ENCODE results near the gene ALAD. TPM values are rescaled to one million over a fixed set of nuclear protein-coding genes. Genes with fewer than 3 reads are reported as not detected.

ALAD gene
- polyA plus RNA-seq, 1 donor (not counting 4 experiments of a cell fraction or from before 2014, with no cell fraction given), result 9.3 TPM

GRCh38 chr9:113391917-113392316 is 9.2 kb downstream of the ALAD start:
- Histone ChIP-seq H3K4me1 (ENCODE audit: control insufficient read depth, extremely low read depth, insufficient read depth, low read length) (no peaks in the 10 kb centered on the region), H3K4me2 (ENCODE audit: control insufficient read depth, extremely low read depth, insufficient read depth, low read depth, low read length) (no peak overlapping the region), H3K9me3 (ENCODE audit: control insufficient read depth, low read depth, low read length) (no peaks in the 10 kb centered on the region), H3K4me3 (ENCODE audit: control insufficient read depth in 2 of 3, extremely low read depth in 1 of 3, insufficient read depth in 2 of 3, low read depth in 1 of 3, low read length in 3 of 3) (no peak overlapping the region), H3K9me1 (ENCODE audit: control insufficient read depth, extremely low read depth, insufficient read depth, low read length) (no peaks in the 10 kb centered on the region), H3K9ac (ENCODE audit: control insufficient read depth, extremely low read depth, insufficient read depth, low read length) (no peak overlapping the region), H2AFZ (ENCODE audit: control insufficient read depth, low read length) (no peak overlapping the region), H4K20me1 (ENCODE audit: control insufficient read depth, extremely low read depth, insufficient read depth, low read length) (no peaks in the 10 kb centered on the region), H3K27me3 (ENCODE audit: control insufficient read depth, extremely low read depth, insufficient read depth, low read length) (no peaks in the 10 kb centered on the region), H3K27ac (ENCODE audit: control insufficient read depth, insufficient read depth, low read length) (no peak overlapping the region), H3K79me2 (ENCODE audit: control insufficient read depth, insufficient read depth, low read length) (no peaks in the 10 kb centered on the region), H3K36me3 (ENCODE audit: control insufficient read depth in 2 of 2, extremely low read depth in 1 of 2, insufficient read depth in 2 of 2, low read length in 2 of 2) (peaks cover 3 to 21% of the 10 kb centered on the region in 2 experiments)
- FAIRE-seq (no peak), DNase-seq (ENCODE audit: low read depth, low spot score) (no peak)
- dilution Hi-C loops (cut with MboI; ENCODE audit: extremely low pct_ligation_motif_present, low sequenced_read_pairs), result no loop called here
- no peak for TF ChIP-seq CTCF (optimal IDR thresholded peaks at IDR 0.05 in 1 of 3, IDR thresholded peaks at IDR 0.05 in 1 of 3, conservative IDR thresholded peaks at IDR 0.05 in 1 of 3; ENCODE audit: extremely low read depth in 1 of 3, insufficient read depth in 2 of 3, low read length in 3 of 3)
- TF ChIP-seq EZH2 (IDR thresholded peaks at IDR 0.05; ENCODE audit: low read length), result no peak

- H2AFZ ChIP-seq (ENCODE audit: control insufficient read depth, low read length), result no peak overlapping the region
- no peak overlapping the region for H3K9ac ChIP-seq (ENCODE audit: control insufficient read depth, extremely low read depth, insufficient read depth, low read length)
- no peaks in the 10 kb centered on the region for H3K9me3 ChIP-seq (ENCODE audit: control insufficient read depth, low read depth, low read length)
- dilution Hi-C loops (cut with MboI; ENCODE audit: extremely low pct_ligation_motif_present, low sequenced_read_pairs), result no loop called here
- no peaks in the 10 kb centered on the region for H3K4me1 ChIP-seq (ENCODE audit: control insufficient read depth, extremely low read depth, insufficient read depth, low read length)
- no peaks in the 10 kb centered on the region for H4K20me1 ChIP-seq (ENCODE audit: control insufficient read depth, extremely low read depth, insufficient read depth, low read length)
- H3K9me1 ChIP-seq (ENCODE audit: control insufficient read depth, extremely low read depth, insufficient read depth, low read length), result no peaks in the 10 kb centered on the region
- H3K27me3 ChIP-seq (ENCODE audit: control insufficient read depth, extremely low read depth, insufficient read depth, low read length), result no peaks in the 10 kb centered on the region
- FAIRE-seq (no peak), DNase-seq (ENCODE audit: low read depth, low spot score) (no peak)
- H3K27ac ChIP-seq (ENCODE audit: control insufficient read depth, insufficient read depth, low read length), result no peak overlapping the region
- H3K4me2 ChIP-seq (ENCODE audit: control insufficient read depth, extremely low read depth, insufficient read depth, low read depth, low read length), result no peak overlapping the region
- H3K4me3 ChIP-seq (ENCODE audit: control insufficient read depth in 2 of 3, extremely low read depth in 1 of 3, insufficient read depth in 2 of 3, low read depth in 1 of 3, low read length in 3 of 3), result no peak overlapping the region
- no peaks in the 10 kb centered on the region for H3K79me2 ChIP-seq (ENCODE audit: control insufficient read depth, insufficient read depth, low read length)
- peaks cover 3 to 21% of the 10 kb centered on the region in 2 experiments for H3K36me3 ChIP-seq (ENCODE audit: control insufficient read depth in 2 of 2, extremely low read depth in 1 of 2, insufficient read depth in 2 of 2, low read length in 2 of 2)
- TF ChIP-seq CTCF (optimal IDR thresholded peaks at IDR 0.05 in 1 of 3, IDR thresholded peaks at IDR 0.05 in 1 of 3, conservative IDR thresholded peaks at IDR 0.05 in 1 of 3; ENCODE audit: extremely low read depth in 1 of 3, insufficient read depth in 2 of 3, low read length in 3 of 3) (no peak), EZH2 (IDR thresholded peaks at IDR 0.05; ENCODE audit: low read length) (no peak)
These were observed 10.7 kb downstream of the ALAD start for GRCh38 chr9:113390192-113390960.
